Fibroblast of upper back skin (primary cell): Measurements from ENCODE around the gene SRPRA.
A peak's percentile ranks its signal among the peaks of the same experiment; 100 is the strongest.
"Not testable (repeated sequence)": the region's sequence is repeated elsewhere in the genome, so short reads cannot be mapped to it uniquely, and the experiment has no call there.

ENCODE experiments used
- DNase-seq: peaks from one replicate; pipeline ENCODE4 v3.0.0-alpha.2; 2013

The SRPRA gene, protein sequence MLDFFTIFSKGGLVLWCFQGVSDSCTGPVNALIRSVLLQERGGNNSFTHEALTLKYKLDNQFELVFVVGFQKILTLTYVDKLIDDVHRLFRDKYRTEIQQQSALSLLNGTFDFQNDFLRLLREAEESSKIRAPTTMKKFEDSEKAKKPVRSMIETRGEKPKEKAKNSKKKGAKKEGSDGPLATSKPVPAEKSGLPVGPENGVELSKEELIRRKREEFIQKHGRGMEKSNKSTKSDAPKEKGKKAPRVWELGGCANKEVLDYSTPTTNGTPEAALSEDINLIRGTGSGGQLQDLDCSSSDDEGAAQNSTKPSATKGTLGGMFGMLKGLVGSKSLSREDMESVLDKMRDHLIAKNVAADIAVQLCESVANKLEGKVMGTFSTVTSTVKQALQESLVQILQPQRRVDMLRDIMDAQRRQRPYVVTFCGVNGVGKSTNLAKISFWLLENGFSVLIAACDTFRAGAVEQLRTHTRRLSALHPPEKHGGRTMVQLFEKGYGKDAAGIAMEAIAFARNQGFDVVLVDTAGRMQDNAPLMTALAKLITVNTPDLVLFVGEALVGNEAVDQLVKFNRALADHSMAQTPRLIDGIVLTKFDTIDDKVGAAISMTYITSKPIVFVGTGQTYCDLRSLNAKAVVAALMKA

DNA sequence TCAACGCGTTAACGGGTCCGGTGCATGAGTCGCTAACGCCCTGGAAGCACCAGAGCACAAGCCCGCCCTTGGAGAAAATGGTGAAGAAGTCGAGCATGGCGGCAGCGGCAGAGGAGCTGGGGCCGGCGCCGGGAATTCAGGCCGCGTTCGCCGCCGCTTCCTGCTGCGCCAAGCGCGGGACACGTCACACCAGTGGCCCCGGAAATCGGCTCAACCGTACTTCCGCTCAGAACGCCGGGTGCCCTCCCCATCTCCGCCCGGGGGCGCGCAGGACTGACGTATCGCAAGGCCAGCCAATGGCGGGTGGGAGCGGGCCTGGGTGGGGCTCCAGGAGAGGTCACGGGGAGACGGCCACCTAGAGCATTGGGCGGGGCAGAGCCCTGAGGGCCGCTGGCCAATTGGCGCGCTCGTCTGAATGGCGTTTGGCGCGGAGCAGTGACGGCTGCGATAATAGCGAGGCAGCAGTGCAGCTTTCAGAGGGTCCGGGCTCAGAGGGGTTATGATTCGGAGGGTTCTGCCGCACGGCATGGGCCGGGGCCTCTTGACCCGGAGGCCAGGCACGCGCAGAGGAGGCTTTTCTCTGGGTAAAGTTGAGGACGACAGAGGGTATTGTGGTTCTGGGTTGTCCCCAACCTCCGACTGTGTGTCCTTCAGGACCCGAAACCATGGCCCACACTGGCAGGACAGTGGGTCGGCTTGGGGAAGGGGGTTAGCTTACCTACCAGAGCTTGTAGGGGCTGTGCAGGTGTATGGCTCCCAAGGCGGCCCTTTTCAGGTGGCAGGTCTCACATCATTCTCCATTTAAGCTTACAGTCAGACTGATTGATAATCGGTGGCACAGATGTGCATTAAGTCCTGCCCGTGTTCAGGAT lies at the start of gene SRPRA, which contains the start of gene FOXRED1:
TSS of gene SRPRA (minus strand) at position 188 of the 872 bp plus-strand sequence. CDS start at position 97, 91 bp downstream.
TSS of gene FOXRED1 (plus strand) at position 447 of the 872 bp plus-strand sequence. CDS start at position 500, 53 bp downstream.
- DNase-seq = peak; percentile 99

- peak; percentile 91 for DNase-seq
These were observed 49.3 kb upstream of the SRPRA start for GRCh38 chr11:126317756-126318573.

- no peak for DNase-seq
These were observed 48.7 kb upstream of the SRPRA start for GRCh38 chr11:126317432-126317755.

GRCh38 chr11:126313826-126314225 lies 45.1 kb upstream of the SRPRA start:
- no peak for DNase-seq

DNA sequence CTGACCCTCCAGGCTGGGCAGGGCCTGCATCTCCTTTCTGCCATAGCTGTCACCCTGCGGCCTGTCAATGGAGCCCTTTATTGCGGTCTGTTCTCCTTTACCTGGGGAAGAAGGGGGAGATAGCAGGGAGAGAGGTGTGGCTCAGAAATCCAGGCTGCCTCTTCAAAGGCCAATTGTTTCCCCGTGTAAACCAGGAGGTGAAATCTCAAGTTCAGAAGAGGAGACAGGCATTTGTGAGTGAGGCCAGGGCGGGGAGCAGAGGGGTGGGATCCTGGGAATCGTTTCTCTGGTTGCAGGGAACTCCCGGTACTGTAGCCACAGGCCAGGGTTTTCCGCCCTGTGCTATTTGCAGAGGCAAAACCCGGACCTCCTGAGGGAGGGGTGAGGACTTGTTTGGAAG lies 44.3 kb upstream of the SRPRA start:
- DNase-seq = no peak

DNA sequence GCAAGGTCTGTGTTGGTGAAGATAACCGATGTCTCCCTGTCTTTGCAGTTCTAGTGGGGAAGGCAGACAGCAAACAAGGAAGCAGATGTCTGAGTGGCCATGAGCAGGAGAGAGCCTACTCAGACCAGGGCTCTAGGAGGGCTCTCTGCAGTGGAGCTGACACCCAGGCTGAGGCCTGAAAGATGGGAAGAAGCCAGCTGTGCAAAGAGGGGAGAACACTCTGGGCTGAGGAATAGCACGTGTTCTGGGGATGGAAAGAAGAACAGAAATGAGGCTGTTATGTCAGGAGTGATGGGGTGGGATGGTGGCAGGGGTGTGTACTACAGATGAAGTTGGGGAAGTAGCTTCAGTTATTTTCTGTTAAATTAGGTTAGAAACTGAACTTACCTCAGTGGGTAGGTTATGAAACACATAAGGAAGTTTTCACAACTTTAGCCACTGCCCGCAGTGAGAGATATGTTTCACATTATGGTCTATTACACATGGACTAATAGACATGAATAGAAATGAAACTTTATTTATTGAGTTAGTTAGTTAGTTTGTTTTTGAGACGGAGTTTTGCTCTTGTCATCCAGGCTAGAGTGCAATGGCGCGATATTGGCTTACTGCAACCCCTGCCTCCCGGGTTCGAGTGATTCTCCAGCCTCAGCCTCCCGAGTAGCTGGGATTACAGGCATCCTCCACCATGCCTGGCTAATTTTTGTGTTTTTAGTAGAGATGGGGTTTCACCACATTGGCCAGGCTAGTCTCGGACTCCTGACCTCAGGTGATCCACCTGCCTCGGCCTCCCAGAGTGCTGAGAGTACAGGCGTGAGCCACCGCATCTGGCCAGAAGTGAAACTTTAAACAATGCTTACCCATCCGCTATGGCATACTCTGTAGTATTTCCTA lies 43.0 kb upstream of the SRPRA start:
- no peak for DNase-seq

DNA sequence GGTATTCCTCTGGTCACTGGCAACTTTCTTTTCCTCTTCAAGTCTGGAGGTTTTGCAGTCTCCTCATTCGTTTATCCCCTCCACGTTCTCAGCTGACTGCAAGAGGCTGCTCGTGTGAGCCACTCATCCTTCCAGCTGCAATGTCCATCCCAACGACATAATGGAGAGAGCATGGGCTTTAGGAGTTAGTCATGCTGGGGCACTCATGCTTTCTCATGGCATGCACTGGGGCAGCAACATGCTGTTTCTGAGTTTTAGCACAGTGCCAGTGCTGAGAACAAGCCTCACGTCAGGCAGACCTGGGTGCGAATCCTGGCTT lies 42.3 kb upstream of the SRPRA start:
- peak; percentile 12 for DNase-seq

DNA sequence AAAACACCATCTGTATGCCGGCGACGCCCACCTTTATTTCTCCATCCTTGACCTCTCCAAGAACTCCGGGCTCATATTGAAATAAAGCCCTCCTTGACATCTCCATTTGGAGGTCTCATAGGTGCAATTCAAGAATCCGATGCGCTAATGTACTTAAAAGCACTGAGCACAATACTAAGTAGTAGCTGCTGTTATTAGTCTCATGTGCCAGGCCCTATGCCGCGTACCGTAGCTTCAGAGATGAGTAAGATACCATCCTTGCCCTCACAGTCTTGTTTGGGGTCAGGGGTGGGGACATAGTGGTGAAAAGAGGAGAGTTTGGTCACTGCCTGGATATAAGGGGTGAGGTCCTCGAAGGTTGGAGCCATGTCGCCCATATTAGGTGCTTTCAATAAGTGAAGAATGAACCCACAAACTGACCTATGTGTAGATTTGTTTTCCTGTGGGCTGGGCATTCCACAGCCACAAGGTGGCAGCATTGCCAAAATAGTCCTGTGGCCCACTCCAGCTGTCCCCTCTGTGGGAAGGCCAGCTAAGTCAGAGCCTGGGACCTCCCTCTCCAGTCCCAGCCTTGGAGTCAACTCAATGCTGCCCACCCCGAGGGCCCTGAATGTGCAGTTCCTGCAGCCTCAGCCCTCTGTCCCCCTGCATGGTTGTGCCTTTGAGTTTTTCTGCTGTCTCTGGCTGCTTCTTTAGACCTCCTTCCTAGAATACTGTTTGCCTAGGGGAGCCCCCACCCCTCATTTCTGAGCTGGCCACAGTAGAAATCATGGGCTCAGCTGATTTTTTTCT lies 41.7 kb upstream of the SRPRA start:
- DNase-seq = peak; percentile 75

- DNase-seq = not testable (repeated sequence)
These were observed 40.1 kb upstream of the SRPRA start for GRCh38 chr11:126308771-126309170.

- DNase-seq = no peak
These were observed 39.6 kb upstream of the SRPRA start for GRCh38 chr11:126308271-126308671.

DNA sequence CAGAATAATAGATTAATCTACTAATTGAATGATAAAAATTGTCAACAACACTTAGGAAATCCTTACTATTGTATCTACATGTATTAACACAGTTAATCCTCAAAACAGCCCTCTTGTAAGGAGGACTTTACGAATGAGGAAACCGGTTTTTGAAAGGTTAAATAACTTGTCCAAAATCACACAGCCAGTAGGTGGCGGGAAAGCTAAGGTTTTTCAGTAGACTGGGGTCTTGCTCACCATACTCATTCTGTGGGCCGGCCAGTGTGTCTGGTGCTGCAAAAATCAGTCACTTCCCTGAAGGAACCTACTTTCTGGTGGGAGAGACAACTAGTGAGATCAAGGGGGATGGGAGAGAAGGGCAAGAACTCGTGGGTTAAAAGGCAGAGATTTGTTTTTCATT lies 39.0 kb upstream of the SRPRA start:
- DNase-seq = peak; percentile 56

DNA sequence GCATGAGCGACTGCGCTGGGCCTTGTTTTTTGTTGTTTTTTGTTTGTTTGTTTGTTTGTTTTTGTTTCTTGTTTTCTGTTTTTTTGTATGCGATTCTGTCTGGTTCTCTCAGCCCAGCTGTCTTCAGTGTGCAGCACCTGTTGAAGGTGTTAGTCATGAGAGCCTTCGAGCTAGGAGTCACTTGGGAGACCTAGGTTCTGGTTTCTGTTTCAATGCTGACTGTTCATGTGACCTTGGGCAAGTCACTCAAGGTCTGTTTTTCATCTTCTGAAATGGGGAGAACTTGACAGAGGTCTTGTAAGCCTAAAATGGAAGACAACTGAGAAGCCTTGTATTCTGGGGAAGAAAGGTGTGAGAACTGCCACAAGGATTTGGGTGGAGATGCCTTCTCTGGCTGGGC lies 37.0 kb upstream of the SRPRA start:
- DNase-seq = no peak

DNA sequence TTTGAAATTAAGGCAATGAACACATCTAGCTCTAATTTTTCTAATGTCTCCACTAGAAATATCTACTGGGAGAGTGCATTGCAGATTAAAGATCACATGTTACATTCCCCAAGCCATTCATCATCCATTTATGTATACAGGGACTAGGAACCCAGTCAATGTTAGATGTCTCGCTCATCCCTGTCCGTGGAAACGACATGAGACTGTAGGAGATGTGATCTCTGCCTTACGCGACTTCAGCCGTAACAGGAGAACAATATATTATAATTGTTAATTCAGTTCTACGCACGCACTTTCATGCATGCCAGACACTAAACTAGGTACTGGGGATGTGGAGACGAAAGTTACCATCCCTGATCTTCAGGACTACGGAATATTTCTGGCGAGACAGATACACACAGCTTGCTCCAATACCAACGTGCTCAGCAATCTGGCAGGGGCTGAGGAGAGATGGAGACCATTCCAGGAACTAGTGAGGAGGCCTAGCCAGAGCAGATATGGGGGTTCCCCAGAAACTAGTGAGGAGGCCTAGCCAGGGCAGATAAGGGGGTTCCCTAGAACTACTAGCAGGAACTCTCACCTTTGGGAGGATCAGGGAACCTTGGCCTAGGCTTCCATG lies 35.9 kb upstream of the SRPRA start:
- DNase-seq = no peak

DNA sequence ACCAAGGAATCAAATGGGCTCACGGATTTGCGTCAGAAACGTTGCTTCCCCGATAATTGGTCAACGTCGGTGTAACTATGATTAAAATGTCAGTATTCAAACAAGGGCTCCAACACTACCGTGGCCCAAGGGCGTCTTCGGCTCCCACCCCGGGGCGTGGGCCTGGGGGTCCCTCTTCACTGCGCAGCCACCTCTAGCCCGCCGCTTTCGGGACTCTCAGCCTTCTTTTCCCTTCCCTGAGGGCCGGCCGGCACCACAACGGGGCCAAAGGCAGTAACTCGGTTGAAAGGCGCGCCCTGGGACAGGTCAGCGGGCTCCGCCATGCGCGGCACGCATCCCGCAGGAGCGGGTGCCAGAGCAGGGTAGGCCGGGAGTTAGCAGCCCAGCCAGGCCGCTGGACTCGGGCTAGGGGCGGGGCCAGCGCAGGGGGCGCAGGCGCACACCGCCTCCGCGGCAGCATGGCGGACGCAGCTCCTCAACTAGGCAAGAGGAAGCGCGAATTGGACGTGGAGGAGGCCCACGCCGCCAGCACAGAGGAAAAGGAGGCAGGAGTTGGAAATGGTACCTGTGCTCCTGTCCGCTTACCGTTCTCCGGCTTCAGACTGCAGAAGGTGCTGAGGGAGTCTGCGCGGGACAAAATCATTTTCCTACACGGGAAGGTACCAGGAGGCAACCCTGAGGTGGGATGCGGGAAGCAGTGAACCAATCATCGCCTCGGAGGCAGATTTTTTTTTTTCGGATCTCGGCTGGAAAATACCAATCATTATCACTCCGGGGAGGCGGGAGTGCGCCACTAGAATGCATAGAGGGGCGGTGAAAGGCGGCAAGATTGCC lies 35.1 kb upstream of the SRPRA start, which contains the start of gene DCPS:
TSS of gene DCPS (plus strand) at position 438 of the 834 bp plus-strand sequence. CDS start at position 459, 21 bp downstream.
- peak; percentile 86 for DNase-seq

GRCh38 chr11:126297004-126297403 lies 28.3 kb upstream of the SRPRA start:
- no peak for DNase-seq

DNA sequence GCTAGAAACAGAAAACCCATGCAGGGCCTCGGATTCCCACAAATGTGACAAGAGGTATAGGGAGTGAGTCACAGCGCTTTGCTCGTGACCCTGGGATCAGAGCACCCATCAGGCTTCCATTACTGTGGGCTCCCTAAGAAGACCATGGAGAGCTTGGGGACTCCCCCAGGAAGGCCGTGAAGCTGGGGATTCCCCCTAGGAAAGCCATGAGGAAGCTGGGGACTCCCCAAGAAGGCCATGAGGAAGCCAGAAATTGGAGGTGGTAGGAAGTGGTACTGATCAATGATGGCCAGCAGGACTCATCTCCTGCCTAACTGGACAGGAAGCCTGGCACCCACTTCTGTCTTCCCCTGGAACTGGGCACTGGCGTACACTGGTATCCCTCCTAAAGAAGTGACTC lies 25.0 kb upstream of the SRPRA start:
- DNase-seq = no peak

GRCh38 chr11:126290887-126291286 lies 22.2 kb upstream of the SRPRA start:
- DNase-seq = no peak

DNA sequence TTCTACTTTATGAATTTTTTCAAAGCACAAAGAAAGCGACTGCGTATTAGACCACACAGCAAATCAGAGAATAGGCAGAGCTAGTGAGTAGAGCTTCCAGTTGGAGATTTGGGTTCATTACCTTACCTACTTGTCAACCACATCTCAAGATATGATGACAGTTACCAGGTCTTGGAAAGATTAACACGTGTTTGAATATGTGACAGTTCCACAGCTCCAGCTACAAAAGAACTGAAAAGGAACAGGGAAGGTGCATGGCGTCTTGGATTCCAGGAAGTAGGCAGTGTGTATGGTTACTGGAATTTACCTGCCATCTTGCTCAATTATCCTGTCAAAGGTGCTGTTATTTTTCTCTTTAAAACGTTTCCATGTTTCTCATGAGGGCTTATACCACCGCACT lies 19.5 kb upstream of the SRPRA start:
- no peak for DNase-seq

GRCh38 chr11:126284829-126285228 lies 16.1 kb upstream of the SRPRA start:
- DNase-seq = peak; percentile 96
